Large intestine (tissue), 3 donors: Measurements from ENCODE around the gene TBCD. TPM values are rescaled to one million over a fixed set of nuclear protein-coding genes. Genes with fewer than 3 reads are reported as not detected.
"Not testable (repeated sequence)": the region's sequence is repeated elsewhere in the genome, so short reads cannot be mapped to it uniquely, and the experiment has no call there.

Experiments used
- DNase-seq, 2 donors: peaks; one replicate each; pipeline versions ENCODE4 v3.0.0 to v3.0.0-alpha.2; 2013
- H3K27ac ChIP-seq: one replicate; pipeline ENCODE4 v1.5.1; 2013; ENCODE audit warnings: low read length
- H3K27me3 ChIP-seq: 2 replicates; pipeline ENCODE4 v1.6.1; 2013; ENCODE audit warnings: low read length; ENCODE audit not compliant: control insufficient read depth, insufficient read depth
- H3K36me3 ChIP-seq: 2 replicates; pipeline ENCODE4 v1.6.1; 2013; ENCODE audit warnings: low read length; ENCODE audit not compliant: control insufficient read depth, insufficient read depth
- H3K4me1 ChIP-seq: one replicate; pipeline ENCODE4 v1.6.1; 2013; ENCODE audit warnings: low read length; ENCODE audit not compliant: control insufficient read depth, insufficient read depth
- H3K4me3 ChIP-seq: one replicate; pipeline ENCODE4 v1.5.1; 2013; ENCODE audit warnings: low read length
- H3K9me3 ChIP-seq: one replicate; pipeline ENCODE4 v1.6.1; 2013; ENCODE audit warnings: mild to moderate bottlenecking, low read depth, low read length, moderate library complexity; ENCODE audit not compliant: control insufficient read depth
- WGBS: methylation state at CpG from one replicate; pipeline ENCODE4 v1.1.5; 2013; ENCODE audit warnings: low lambda C conversion rate; ENCODE audit not compliant: insufficient coverage; 5-methylcytosine and 5-hydroxymethylcytosine counted together
- polyA plus RNA-seq: library from polyadenylated mRNA; unstranded; fragments of 120-200 nt; gene quantifications from one replicate; pipeline ENCODE4 v1.2.1, GENCODE V29; 2013

Gene TBCD
- polyA plus RNA-seq, 1 donor = 81.9 TPM

DNA sequence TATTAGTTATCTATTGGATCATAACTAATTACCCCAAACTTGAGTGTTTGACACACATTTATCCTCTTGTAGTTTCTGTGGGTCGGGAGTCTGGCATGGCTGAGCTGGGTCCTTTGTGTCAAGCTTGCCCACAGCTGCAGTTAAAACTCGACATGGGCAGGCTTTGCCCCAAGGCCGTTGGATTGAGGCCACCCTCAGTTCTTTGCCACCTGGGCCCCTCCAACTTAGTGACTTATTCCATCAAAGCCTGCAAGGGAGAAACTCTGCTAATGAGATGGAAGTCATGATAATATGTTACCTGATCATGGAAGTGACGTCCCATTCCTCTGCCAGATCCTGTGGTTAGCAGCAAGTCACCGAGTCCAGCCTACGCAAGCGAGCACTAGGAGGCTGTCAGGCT lies 17.2 kb downstream of the TBCD start:
- Histone ChIP-seq H3K9me3 (no peaks in the 10 kb centered on the region), H3K27me3 (no peaks in the 10 kb centered on the region), H3K4me3 (no peak overlapping the region), H3K27ac (no peak overlapping the region), H3K36me3 (peaks cover 31% of the 10 kb centered on the region), H3K4me1 (no peaks in the 10 kb centered on the region)
- WGBS = no CpG with 5 or more reads among the region's 7 CpGs
- no peak for DNase-seq

DNA sequence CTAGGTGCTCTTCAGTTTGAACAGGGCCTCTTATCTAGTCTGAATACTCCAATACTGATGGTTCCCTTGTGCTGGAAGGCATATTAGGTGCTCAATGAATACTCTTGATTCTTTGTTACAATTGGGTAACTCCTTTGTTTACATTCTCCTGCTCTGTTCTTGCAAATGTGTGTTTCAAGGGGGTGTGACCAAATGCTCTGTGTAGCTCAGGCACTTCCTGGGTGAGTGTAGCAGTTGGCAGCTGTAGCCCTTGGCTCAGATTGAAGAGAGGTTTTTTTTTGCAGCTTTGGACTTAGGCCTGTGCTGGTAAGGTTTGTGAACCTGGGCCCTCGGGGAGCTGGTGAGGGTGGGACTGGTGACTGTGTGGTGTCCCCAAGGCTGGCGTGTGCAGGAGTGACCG lies 20.2 kb downstream of the TBCD start:
- peak in 1 of 2 donors; percentile 24 for DNase-seq
- Histone ChIP-seq H3K27ac (no peak overlapping the region), H3K4me1 (no peaks in the 10 kb centered on the region), H3K4me3 (no peak overlapping the region), H3K9me3 (no peaks in the 10 kb centered on the region), H3K36me3 (peaks cover 31% of the 10 kb centered on the region), H3K27me3 (no peaks in the 10 kb centered on the region)
- WGBS = no CpG with 5 or more reads among the region's 3 CpGs

DNA sequence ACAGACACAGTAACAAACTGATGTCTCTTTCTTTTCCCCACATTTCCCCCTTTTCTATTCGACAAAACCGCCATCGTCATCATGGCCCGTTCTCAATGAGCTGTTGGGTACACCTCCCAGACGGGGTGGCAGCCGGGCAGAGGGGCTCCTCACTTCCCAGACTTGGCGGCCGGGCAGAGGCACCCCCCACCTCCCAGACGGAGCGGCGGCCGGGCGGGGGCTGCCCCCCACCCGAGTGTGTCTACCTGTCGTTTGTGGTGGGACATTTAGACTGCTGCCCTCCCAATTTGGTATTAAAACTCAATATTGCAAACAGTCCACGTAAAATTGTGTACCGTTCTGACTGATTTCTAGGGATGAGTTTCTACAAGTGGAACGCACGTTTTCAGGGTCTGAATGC lies 22.6 kb downstream of the TBCD start:
- DNase-seq, H3K9me3 ChIP-seq, H3K27me3 ChIP-seq, H3K4me1 ChIP-seq, H3K27ac ChIP-seq, H3K4me3 ChIP-seq: not testable (repeated sequence)
- H3K36me3 ChIP-seq = peaks cover 22% of the 10 kb centered on the region
- no CpG with 5 or more reads among the region's 19 CpGs for WGBS

DNA sequence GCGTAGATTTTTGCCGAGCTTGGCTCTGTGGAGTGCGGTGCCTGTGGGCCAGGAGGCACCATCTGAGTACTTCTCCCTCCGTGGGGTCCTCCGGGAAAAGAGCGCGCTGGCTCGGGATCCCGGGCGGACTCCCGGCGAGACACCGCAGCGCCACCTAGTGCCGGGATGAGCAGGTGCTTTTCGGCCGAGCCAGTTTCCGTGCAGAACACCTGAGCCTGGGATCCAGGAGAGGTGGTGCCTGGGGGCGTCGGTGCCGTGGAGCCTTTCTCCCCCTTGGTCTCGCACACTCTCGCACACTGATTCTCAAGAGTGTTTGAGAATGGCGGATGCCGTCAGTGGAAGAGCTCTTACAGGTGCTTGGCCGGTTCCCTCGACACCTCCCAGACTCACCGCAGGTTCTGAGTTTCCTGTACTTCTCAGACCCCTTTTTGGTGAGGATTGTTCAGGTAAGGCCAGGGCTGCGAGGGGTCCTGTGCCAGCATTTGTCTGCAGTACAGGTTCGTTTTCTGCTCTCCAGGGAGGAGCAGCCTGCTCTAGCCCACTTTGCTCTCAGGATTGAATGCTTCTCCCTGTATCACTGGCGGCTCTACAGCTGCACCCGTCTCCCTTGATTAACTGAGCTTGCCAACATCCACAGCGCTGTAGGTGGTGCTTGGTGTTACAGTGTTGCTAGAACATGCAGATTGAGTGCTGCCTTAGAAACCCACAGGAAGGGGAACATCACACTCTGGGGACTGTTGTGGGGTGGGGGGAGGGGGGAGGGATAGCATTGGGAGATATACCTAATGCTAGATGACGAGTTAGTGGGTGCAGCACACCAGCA lies 23.3 kb downstream of the TBCD start:
- H3K27me3 ChIP-seq = no peaks in the 10 kb centered on the region
- WGBS = no CpG with 5 or more reads among the region's 34 CpGs
- H3K27ac ChIP-seq = no peak overlapping the region
- H3K36me3 ChIP-seq = peaks cover 17% of the 10 kb centered on the region
- peak in 1 of 2 donors; percentile 42 for DNase-seq
- no peaks in the 10 kb centered on the region for H3K9me3 ChIP-seq
- H3K4me3 ChIP-seq = no peak overlapping the region
- no peaks in the 10 kb centered on the region for H3K4me1 ChIP-seq

DNA sequence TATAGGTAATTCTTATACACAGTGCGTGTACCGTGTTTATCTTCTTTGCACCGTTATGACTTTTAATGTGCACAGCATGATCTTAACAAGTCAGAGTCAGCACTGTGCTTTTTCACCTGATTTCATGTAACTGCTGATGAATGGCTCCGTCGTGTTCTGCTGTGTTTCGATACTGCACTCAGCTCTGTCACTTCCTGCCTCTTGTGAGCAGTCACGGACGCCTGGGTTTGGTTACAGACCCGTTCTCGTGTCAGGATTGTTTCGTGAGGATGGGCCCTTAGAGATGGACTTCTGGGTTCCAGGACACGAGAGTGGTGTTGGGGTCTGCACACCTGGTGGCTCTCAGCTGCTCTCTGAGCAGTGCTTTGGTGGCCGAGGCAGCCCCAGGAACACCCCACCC lies 24.6 kb downstream of the TBCD start:
- Histone ChIP-seq H3K27ac (no peak overlapping the region), H3K27me3 (no peaks in the 10 kb centered on the region), H3K9me3 (no peaks in the 10 kb centered on the region), H3K4me1 (no peaks in the 10 kb centered on the region), H3K4me3 (no peak overlapping the region), H3K36me3 (peaks cover 17% of the 10 kb centered on the region)
- DNase-seq = no peak
- WGBS = 100% methylated on average over 2 of the region's 13 CpGs

DNA sequence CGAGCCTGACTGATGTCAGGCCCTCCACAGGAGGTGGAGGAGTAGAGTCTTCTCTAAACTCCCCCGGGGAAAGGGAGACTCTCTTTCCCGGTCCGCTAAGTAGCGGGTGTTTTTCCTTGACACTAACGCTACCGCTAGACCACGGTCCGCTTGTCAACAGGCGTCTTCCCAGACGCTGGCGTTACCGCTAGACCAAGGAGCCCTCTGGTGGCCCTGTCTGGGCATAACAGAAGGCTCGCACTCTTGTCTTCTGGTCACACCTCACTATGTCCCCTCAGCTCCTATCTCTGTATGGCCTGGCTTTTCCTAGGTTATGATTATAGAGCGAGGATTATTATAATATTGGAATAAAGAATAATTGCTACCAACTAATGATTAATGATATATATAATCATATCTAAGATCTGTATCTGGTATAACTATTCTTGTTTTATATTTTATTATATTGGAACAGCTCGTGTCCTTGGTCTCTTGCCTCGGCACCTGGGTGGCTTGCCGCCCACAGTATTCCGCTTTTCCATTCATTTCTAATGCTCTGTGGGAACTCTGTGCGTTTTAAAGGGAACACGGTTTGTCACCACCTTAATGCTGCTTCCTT lies 26.0 kb downstream of the TBCD start:
- peaks cover 15% of the 10 kb centered on the region for H3K36me3 ChIP-seq
- not testable (repeated sequence) for H3K4me1 ChIP-seq, H3K27ac ChIP-seq, H3K27me3 ChIP-seq, DNase-seq, H3K4me3 ChIP-seq, H3K9me3 ChIP-seq
- whole genome bisulfite sequencing = 100% methylated on average over 3 of the region's 21 CpGs

DNA sequence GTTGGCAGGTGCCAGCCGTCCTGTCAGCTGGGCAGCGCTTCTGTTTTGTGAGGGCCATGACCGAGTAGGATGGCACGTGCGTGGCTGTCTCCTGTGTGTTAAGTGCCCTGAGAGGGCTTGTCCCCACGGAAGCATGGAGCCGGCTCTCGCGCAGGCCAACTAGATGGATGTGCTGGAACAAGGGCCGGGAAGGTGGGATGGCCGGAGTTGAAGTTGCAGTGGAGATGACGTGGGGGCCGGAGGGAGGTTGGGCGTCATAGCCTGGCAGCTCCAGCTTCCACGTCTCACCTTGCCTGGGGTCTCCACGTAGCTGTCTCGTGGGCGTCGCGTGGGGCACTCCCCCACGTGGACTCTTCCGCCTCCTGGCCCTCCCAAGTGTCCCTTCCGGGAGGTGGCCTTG lies 27.7 kb downstream of the TBCD start:
- Histone ChIP-seq H3K4me3 (no peak overlapping the region), H3K9me3 (no peaks in the 10 kb centered on the region), H3K27ac (no peak overlapping the region), H3K27me3 (no peaks in the 10 kb centered on the region), H3K36me3 (peaks cover 28% of the 10 kb centered on the region), H3K4me1 (no peaks in the 10 kb centered on the region)
- WGBS = no CpG with 5 or more reads among the region's 23 CpGs
- no peak for DNase-seq

DNA sequence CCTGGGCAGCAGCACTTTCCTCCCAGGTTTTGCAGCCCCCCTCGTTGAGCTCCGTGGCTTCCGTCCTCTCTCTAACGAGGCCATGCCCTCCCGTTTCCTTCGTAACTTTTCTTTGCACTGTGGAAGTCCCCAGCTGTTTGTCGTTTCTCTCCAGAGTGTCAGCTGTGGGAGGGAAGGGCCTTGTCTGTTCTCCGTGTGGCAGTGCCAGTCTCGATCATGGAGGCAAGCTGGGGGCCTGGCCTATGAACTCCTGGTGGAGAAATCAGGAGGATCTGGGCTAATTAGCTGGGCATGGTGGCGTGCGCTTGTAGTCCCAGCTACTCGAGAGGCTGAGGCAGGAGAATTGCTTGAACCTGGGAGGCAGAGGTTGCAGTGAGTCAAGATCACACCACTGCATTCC lies 28.3 kb downstream of the TBCD start:
- 100% methylated on average over 1 of the region's 12 CpGs for WGBS
- Histone ChIP-seq H3K27me3 (no peaks in the 10 kb centered on the region), H3K36me3 (peaks cover 30% of the 10 kb centered on the region), H3K4me3 (no peak overlapping the region), H3K27ac (no peak overlapping the region), H3K4me1 (no peaks in the 10 kb centered on the region), H3K9me3 (no peaks in the 10 kb centered on the region)
- DNase-seq = no peak

DNA sequence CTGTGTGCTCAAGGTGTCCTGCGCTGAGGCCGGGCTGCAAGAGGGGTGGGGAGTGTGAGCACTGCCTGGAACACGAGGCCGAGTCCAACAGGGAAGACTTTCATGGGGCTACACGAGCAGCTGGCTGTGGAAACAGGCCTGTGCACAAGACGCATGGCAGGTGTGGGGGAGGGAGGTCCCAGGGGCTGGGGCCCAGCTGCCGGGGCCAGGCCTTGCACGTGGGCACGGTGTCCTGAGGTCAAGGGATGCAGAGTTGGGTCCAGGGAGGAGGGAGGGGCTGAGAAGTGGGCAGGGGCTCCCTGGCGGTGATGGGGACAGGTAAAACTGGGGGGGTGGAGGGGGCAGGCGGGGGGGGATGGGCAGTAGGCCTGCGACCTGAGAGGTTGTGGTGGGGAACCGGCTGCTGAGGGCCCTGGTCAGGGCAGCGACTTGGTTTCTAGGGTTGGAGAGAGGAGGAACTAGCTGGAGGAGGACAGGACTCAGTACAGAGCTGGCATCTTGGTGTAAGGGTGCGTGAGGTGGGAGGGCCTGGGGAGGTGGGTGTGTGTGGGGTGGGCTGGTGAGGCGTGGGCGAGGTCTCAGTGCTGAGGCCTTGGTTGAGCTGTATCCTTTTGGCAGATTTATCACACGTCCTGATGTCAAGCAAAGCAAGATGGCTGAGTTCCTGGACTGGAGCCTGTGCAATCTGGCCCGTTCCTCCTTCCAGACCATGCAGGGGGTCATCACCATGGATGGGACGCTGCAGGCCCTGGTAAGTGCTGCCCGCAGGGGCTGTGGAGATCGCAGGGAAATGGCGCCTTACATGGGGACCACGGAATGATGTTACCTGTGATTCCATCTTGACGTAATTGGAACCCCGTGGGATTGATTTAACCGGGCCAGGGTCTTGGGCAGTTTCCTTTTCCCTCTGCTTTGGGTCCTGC lies 29.4 kb downstream of the TBCD start:
- Histone ChIP-seq H3K27me3 (no peaks in the 10 kb centered on the region), H3K4me1 (no peaks in the 10 kb centered on the region), H3K9me3 (no peaks in the 10 kb centered on the region), H3K27ac (no peak overlapping the region), H3K36me3 (peaks cover 32% of the 10 kb centered on the region), H3K4me3 (no peak overlapping the region)
- no peak for DNase-seq
- WGBS = no CpG with 5 or more reads among the region's 27 CpGs

DNA sequence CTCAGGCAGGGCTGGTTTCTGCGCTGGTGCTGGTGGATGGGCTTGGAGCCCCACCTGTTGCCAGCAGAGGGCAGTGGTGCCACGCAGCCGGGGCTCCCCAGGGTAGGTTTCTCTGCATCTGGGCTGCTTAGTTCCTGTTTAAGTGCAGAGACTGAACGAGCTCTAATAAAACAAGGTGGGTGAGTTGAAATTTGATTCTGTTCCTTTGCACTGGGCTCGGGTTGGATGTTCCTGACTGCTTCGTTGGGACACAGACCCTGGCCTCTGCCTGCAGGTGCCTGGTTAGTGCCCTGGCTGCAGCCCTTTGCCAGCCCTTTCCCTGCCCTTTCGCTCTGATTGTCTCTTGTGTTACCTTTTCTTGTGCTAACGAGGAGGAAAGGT lies 30.0 kb downstream of the TBCD start:
- H3K27me3 ChIP-seq = no peaks in the 10 kb centered on the region
- H3K4me3 ChIP-seq = no peak overlapping the region
- H3K9me3 ChIP-seq = no peaks in the 10 kb centered on the region
- H3K36me3 ChIP-seq = peaks cover 29% of the 10 kb centered on the region
- no peaks in the 10 kb centered on the region for H3K4me1 ChIP-seq
- peak; percentile 64 to 68 for DNase-seq
- no peak overlapping the region for H3K27ac ChIP-seq
- 0% methylated on average over 1 of the region's 8 CpGs for WGBS
